K562 (cell line): Measurements from ENCODE around the gene ATP23. TPM values are rescaled to one million over a fixed set of nuclear protein-coding genes. Genes with fewer than 3 reads are reported as not detected.
A peak's percentile ranks its signal among the peaks of the same experiment; 100 is the strongest.

Source experiments
- CHD1 ChIP-seq: fragments of 200-600 bp; sonication (generic); IDR thresholded peaks from one replicate; pipeline ENCODE4 v1.6.1; 2012; ENCODE audit warnings: mild to moderate bottlenecking, moderate library complexity, low read length, inconsistent platforms
- EHMT2 ChIP-seq: fragments of 450-650 bp; IDR thresholded peaks from 2 replicates; pipeline ENCODE4 v1.6.1; 2018; ENCODE audit warnings: antibody characterized with exemption
- HLTF ChIP-seq: fragments of 450-650 bp; IDR thresholded peaks from 2 replicates; pipeline ENCODE4 v1.6.1; 2016
- JUND ChIP-seq, 2 experiments: IDR thresholded peaks; 2 replicates in 1 of 2; 3 replicates in 1 of 2; pipeline ENCODE4 v1.6.1; 2011; ENCODE audit warnings: borderline replicate concordance in 2 of 2, low read depth in 2 of 2, low read length in 2 of 2, improper control_type of control experiment in 1 of 2, missing biosample characterization in 1 of 2, missing genetic modification characterization in 1 of 2, missing genetic modification reagents in 1 of 2
- KLF1 ChIP-seq: fragments of 450-650 bp; IDR thresholded peaks from 2 replicates; pipeline ENCODE4 v1.6.1; 2016; ENCODE audit warnings: missing genetic modification characterization, missing compliant biosample characterization
- KLF6 ChIP-seq: fragments of 250-450 bp; sonication (Bioruptor Pico); IDR thresholded peaks from 2 replicates; pipeline ENCODE4 v1.4.0; 2020; ENCODE audit warnings: mild to moderate bottlenecking, moderate library complexity, borderline replicate concordance
- LCOR ChIP-seq: sonication (generic); formaldehyde crosslinking; IDR thresholded peaks from 2 replicates; pipeline ENCODE4 v1.8.0; 2022; ENCODE audit warnings: mild to moderate bottlenecking, missing genetic modification reagents
- PRMT5 ChIP-seq: sonication (generic); formaldehyde crosslinking; IDR thresholded peaks from 2 replicates; pipeline ENCODE4 v1.5.0; 2020; ENCODE audit warnings: missing genetic modification reagents
- RHOXF2B ChIP-seq: fragments of 250-450 bp; sonication (Bioruptor Pico); conservative IDR thresholded peaks from 2 replicates; pipeline ENCODE4 v1.5.1; 2021
- SAP30 ChIP-seq: fragments of 200-600 bp; sonication (generic); IDR thresholded peaks from 2 replicates; pipeline ENCODE4 v1.6.1; 2012; ENCODE audit warnings: borderline replicate concordance, low read depth, mild to moderate bottlenecking, moderate library complexity, low read length, control low read depth, inconsistent platforms; ENCODE audit not compliant: insufficient read depth, poor library complexity, severe bottlenecking
- SLC30A9 ChIP-seq: fragments of 250-450 bp; sonication (Bioruptor Pico); IDR thresholded peaks from 2 replicates; pipeline ENCODE4 v1.8.0; 2022; ENCODE audit warnings: mild to moderate bottlenecking, moderate library complexity
- TRIM24 ChIP-seq, 2 experiments: fragments of 450-650 bp; IDR thresholded peaks; 2 replicates each; pipeline ENCODE4 v1.6.1; 2016
- ZNF184 ChIP-seq: sonication (generic); formaldehyde crosslinking; IDR thresholded peaks from 2 replicates; pipeline ENCODE4 v1.5.0; 2020; ENCODE audit warnings: missing genetic modification reagents
- ZNF311 ChIP-seq: fragments of 250-450 bp; sonication (Bioruptor Pico); IDR thresholded peaks from 2 replicates; pipeline ENCODE4 v1.4.0; 2020; ENCODE audit warnings: mild to moderate bottlenecking, moderate library complexity
- ZNF707 ChIP-seq: fragments of 250-450 bp; sonication (Bioruptor Pico); conservative IDR thresholded peaks from 2 replicates; pipeline ENCODE4 v1.8.0; 2022; ENCODE audit warnings: inconsistent platforms, mild to moderate bottlenecking, moderate library complexity
- ZNF76 ChIP-seq: fragments of 250-450 bp; sonication (Bioruptor Pico); IDR thresholded peaks from 2 replicates; pipeline ENCODE4 v1.4.0; 2020; ENCODE audit warnings: mild to moderate bottlenecking, moderate library complexity, borderline replicate concordance
- ZNF780A ChIP-seq: fragments of 250-450 bp; sonication (Bioruptor Pico); IDR thresholded peaks from 2 replicates; pipeline ENCODE4 v1.5.0; 2021; ENCODE audit warnings: mild to moderate bottlenecking
- polyA plus RNA-seq, 8 experiments: library from polyadenylated mRNA; depleted of rRNA in 4 of 8; stranded (reverse) in 5 of 8; unstranded in 3 of 8; fragments of >200 nt; fragmentation: Nextera tagmentation in 2 of 8; fragmentation: Illumina TruSeq in 1 of 8; extraction: Ambion mirVana in 2 of 8; extraction: Trizol in 1 of 8; gene quantifications; 2 replicates each; pipeline versions ENCODE4 v1.2.1 to v1.2.3, GENCODE V29; 2011 to 2014; ENCODE audit warnings: inconsistent platforms in 1 of 8, missing spikeins in 1 of 8
- total RNA-seq, 7 experiments: library from RNA; depleted of rRNA in 6 of 7; stranded (reverse); fragments of >200 nt in 6 of 7; fragmentation: Illumina TruSeq in 2 of 7; extraction: Trizol in 2 of 7; gene quantifications; 2 replicates each; pipeline versions ENCODE4 v1.2.1 to v1.2.3, GENCODE V29; 2011 to 2021; ENCODE audit warnings: low replicate concordance in 1 of 7
- TF ChIP-seq, protein P1 (sequence below): fragments of 450-650 bp; IDR thresholded peaks from 2 replicates; pipeline ENCODE4 v1.7.1; 2018; ENCODE audit warnings: mild to moderate bottlenecking, low read depth; ENCODE audit not compliant: partially characterized antibody
- TF ChIP-seq, protein P2 (sequence below): fragments of 450-650 bp; IDR thresholded peaks from 2 replicates; pipeline ENCODE4 v1.7.0; 2016; ENCODE audit warnings: borderline replicate concordance
- TF ChIP-seq, protein P3 (sequence below): fragments of 250-450 bp; sonication (Bioruptor Pico); IDR thresholded peaks from 2 replicates; pipeline ENCODE4 v1.8.0; 2022; ENCODE audit warnings: moderate library complexity, mild to moderate bottlenecking, inconsistent platforms

ATP23 gene
- total and polyA plus RNA-seq, 9 of the 15 experiments (the other 6 are each of a cell fraction or from before 2014, with no cell fraction given) = 8.3 to 53.7 (median 28.5) TPM

DNA sequence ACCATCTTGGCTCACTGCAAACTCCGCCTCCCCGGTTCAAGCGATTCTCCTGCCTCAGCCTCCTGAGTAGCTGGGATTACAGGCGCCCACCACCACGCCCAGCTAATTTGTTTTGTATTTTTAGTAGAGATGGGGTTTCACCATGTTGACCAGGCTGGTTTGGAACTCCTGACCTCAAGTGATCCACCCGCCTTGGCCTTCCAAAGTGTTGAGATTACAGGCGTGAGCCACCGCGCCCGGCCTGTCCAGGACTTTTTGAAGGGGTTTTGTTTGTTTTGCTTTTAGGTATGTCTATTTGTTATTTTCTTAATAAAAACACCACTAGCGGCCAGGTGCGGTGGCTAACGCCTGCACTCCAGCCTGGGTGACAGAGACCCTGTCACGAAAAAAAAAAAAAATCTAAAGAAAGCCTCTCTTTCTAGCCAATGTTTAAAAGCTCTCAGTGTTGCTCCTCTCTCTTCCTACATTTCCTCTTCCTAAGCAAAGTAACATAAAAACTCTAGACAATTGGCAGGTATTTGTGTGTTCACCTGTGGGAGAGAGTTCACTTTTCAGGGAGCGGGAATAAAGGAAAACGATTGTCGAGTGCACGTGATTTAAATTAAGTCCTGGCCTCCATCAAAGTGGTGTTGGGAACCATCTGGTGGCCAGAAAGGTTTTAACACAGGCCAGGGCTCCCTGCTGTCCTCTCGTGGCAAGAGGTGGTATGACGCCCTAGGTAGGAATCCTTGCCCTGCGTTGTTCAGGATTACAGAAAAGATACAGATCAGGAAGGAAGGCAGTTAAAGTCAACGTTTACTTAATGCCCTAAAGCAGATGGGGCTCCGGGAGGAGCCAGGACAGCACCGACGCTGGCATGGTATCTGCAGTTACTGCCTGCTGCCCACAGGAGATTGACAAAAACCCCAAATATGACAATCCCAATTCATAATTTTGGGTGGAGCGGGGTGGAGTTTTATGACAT, 36.2 kb upstream of the ATP23 start (continued):
- TF ChIP-seq ZNF76 (CRISPR knock-in tag) = no peak
- no peak for TF ChIP-seq SAP30
- no peak for TF ChIP-seq ZNF707 (CRISPR knock-in tag)
- TF ChIP-seq ZNF311 (CRISPR knock-in tag) = no peak
- TF ChIP-seq, protein P1, sequence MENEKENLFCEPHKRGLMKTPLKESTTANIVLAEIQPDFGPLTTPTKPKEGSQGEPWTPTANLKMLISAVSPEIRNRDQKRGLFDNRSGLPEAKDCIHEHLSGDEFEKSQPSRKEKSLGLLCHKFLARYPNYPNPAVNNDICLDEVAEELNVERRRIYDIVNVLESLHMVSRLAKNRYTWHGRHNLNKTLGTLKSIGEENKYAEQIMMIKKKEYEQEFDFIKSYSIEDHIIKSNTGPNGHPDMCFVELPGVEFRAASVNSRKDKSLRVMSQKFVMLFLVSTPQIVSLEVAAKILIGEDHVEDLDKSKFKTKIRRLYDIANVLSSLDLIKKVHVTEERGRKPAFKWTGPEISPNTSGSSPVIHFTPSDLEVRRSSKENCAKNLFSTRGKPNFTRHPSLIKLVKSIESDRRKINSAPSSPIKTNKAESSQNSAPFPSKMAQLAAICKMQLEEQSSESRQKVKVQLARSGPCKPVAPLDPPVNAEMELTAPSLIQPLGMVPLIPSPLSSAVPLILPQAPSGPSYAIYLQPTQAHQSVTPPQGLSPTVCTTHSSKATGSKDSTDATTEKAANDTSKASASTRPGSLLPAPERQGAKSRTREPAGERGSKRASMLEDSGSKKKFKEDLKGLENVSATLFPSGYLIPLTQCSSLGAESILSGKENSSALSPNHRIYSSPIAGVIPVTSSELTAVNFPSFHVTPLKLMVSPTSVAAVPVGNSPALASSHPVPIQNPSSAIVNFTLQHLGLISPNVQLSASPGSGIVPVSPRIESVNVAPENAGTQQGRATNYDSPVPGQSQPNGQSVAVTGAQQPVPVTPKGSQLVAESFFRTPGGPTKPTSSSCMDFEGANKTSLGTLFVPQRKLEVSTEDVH = peak; percentile 60
- TF ChIP-seq, protein P2, sequence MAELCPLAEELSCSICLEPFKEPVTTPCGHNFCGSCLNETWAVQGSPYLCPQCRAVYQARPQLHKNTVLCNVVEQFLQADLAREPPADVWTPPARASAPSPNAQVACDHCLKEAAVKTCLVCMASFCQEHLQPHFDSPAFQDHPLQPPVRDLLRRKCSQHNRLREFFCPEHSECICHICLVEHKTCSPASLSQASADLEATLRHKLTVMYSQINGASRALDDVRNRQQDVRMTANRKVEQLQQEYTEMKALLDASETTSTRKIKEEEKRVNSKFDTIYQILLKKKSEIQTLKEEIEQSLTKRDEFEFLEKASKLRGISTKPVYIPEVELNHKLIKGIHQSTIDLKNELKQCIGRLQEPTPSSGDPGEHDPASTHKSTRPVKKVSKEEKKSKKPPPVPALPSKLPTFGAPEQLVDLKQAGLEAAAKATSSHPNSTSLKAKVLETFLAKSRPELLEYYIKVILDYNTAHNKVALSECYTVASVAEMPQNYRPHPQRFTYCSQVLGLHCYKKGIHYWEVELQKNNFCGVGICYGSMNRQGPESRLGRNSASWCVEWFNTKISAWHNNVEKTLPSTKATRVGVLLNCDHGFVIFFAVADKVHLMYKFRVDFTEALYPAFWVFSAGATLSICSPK = no peak
- no peak for TF ChIP-seq SLC30A9 (CRISPR knock-in tag)
- TF ChIP-seq JUND (IDR thresholded peaks at IDR 0.05; ENCODE audit: borderline replicate concordance, low read depth, low read length) = peak; percentile 60; the same call in 1 of the 2 replicates
- no peak; the same call in 2 of the 3 replicates for TF ChIP-seq JUND (tag; IDR thresholded peaks at IDR 0.05; ENCODE audit: borderline replicate concordance, low read depth, low read length)
- no peak for TF ChIP-seq EHMT2
- TF ChIP-seq ZNF184 (CRISPR knock-in tag) = no peak
- TF ChIP-seq TRIM24 (IDR thresholded peaks at IDR 0.05) = no peak
- TF ChIP-seq ZNF780A (CRISPR knock-in tag) = no peak
- TF ChIP-seq, protein P3, sequence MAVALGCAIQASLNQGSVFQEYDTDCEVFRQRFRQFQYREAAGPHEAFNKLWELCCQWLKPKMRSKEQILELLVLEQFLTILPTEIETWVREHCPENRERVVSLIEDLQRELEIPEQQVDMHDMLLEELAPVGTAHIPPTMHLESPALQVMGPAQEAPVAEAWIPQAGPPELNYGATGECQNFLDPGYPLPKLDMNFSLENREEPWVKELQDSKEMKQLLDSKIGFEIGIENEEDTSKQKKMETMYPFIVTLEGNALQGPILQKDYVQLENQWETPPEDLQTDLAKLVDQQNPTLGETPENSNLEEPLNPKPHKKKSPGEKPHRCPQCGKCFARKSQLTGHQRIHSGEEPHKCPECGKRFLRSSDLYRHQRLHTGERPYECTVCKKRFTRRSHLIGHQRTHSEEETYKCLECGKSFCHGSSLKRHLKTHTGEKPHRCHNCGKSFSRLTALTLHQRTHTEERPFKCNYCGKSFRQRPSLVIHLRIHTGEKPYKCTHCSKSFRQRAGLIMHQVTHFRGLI (CRISPR knock-in tag) = no peak
- no peak for TF ChIP-seq KLF6
- no peak for TF ChIP-seq HLTF
- 0 out of 2 replicates have a peak, but pooled peaks have one; percentile 36 for TF ChIP-seq KLF1 (tag)
- TF ChIP-seq PRMT5 (CRISPR knock-in tag) = no peak
- TF ChIP-seq RHOXF2B (CRISPR knock-in tag) = no peak
- no peak for TF ChIP-seq CHD1
- TF ChIP-seq LCOR (CRISPR knock-in tag) = peak; percentile 67; the same call in 1 of the 2 replicates
